Measurements from ENCODE around the gene NR2E3.

NR2E3 gene

DNA sequence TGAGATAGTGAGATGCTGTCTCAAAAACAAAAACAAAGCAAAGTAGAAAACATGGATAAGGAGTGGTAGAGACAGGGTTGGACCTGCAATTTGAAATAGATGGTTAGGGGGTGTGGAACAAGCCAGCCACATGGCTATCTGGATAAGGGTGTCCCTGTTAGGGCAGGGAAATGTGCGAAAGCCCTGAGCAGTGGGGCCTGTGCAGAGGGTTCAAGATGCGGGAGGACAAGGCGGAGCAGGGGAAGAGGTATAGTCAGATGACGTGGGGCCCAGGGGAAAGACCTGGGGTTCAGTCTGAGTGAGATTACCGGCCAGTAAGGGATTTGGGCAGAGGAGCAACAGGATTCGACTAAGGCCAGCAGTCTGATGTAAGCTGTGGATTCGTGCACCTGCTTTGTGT lies 18.4 kb upstream of the NR2E3 start:
- no peak for DNase-seq (ENCODE audit: low read depth)

DNA sequence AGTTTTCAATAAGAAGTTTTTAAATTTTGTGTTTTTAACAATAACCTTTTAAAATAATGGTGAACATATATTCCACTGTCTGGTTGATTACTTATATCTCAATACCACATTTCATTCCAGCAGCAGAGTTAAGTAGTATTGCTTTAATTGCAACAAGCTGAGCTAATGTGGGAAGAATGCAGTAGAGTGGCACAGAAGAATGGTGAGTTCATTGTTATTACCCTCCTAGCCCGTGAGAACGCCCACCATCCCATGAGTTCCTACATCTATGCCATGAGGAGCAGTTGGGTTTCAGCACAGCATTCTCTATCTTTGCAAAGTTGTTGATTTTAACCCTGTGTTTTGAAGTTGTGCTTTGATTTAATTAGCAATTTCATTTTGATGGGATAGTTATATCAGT lies 17.8 kb upstream of the NR2E3 start:
- no peak for DNase-seq (ENCODE audit: low read depth)

DNA sequence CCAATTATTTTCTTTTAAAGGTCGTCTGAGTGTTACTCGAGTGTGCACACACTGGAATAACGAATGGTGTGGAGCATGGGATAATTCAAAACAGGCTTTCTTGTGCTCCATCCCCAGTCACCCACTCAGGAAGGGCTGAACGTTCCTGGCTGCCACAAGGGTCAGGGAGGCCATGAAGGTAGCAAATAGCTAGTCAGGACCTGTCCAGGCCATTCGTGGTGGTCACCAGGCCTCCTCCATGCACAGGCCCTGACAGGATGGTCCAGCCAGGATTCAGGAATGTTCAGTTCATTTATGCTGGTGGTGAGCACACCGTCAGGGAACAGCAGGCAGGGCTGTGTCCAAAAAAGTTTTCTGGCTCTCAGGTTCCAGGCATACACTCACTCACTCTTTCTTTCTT lies 11.7 kb upstream of the NR2E3 start:
- DNase-seq (ENCODE audit: low read depth), result no peak

DNA sequence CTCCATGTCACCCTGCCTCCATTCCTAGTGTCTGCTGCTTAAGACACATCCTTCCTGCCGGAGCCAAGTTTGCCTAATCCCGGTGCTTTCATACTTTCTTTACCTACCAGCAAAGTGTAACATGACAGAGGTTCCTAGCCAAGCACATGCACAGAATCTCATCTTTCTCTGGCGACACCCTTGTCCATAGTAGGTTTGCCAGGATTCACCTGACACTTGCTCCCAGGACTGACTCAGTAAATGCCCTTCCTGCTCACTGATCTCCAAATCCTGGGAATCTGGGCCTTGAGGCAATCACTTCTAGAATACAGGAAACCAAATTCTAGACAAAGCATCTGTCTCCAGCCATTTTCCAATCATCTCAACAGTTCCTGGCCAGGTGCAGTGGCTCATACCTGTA lies 10.2 kb upstream of the NR2E3 start:
- no peak for DNase-seq (ENCODE audit: low read depth)

DNA sequence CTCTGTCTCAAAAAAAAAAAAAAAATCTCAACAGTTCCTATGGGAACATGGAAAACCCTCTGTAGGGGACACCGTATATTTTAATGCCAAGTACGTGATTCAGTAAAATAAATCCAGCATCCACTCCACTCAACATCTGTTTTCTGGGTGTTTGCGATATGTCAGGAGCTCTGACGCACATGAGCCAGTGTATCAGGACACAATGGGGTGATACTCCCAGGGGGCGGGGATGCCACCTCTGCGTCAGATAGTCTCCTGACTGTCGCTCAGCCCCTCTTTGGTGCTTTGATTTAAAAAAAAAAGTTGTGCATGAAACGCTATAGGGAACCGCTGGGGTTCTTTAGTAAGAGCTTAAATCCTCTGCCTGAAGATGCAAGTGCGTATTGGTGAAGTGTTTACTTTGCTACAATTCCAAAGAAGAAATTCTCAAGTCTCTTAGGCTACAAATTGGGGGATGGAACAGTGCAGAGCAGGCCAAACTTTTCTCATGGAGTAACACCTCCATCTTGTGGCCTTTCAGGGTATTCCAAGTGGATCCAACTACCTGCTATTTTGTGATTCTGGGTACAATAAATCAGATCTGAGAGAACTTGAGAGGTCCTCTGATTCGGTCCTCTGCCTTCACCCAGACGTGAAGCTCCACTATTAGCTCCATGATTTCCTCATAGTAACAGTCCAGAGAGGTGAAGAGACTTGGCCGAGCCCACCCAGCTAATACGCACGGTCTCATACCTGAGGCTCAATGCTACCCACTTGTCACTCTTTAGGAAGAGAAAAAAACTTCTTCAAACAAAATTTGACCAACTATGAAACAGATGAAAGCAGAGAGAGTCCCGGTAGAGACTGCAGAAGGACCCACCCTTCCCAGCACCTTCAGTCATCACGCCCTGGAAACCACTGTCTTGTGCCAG lies 9.3 kb upstream of the NR2E3 start:
- DNase-seq (ENCODE audit: low read depth), result peak; percentile 29

DNA sequence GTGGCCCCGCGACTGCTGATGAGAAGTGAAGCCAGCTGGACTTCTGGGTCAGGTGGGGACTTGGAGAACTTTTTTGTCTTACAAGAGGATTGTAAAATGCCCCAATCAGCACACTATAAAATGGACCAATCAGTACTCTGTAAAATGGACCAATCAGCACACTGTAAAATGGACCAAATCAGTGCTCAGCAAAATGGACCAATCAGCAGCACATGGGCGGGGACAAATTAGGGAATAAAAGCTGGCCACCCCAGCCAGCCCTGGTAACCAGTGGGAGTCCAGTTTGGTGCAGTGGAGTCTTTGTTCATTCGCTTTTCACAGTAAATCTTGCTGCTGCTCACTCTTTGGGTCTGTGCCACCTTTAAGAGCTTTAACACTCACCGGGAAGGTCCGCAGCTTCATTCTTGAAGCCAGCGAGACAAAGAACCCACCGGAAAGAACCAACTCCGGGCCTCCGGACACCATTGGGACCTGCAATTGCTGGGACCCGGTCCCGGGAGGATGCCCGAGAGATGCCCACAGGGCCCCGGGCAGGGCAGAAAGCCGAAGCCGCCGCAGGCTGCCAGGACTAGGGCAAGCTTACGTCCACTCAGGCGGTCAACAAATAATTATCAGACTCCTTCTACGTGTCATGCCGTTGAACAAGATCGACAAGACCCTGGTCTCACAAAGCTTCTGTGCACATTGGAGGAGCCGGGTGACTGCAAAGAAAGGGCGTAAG lies 8.3 kb upstream of the NR2E3 start:
- no peak for DNase-seq (ENCODE audit: low read depth)

DNA sequence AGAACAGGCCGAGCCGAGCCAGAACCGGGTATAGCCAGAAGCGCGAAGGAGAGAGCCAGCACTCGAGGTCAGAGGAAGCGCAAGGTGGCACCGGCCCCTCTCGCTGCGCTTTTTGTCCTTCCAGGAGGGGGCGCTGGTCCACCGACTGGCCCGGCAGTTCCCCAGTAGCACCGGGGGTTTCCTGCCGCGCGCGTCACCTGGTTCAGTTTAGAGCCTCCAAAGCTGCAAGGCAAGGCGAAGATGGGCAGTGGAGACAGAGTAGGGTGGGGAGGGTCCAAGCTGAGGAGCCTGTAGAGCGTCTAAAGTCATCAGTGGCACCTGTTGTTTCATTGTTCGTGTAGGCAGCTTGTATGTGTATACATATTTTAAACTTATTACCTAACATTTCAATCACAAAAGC lies 7.6 kb upstream of the NR2E3 start:
- no peak for DNase-seq (ENCODE audit: low read depth)

DNA sequence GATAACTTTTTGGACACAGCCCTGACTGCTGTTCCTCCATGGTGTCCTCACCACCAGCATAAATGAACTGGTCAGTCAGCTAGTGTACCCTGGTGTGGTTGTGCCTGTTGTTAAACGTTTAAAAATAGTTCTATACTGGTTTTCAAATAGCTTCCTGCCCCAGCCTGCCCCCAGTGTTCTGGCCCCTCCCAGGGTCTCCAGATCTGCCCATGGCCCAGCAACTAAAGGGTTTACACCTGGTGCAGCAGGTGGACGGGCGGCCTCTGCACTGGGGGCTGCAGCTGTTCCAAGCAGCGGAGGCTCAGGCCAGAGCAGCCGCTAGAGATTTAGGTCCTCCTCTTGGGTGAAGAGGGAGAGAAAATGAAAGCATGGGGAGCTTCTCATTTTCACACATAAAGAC lies 6.1 kb upstream of the NR2E3 start:
- no peak for DNase-seq (ENCODE audit: low read depth)

DNA sequence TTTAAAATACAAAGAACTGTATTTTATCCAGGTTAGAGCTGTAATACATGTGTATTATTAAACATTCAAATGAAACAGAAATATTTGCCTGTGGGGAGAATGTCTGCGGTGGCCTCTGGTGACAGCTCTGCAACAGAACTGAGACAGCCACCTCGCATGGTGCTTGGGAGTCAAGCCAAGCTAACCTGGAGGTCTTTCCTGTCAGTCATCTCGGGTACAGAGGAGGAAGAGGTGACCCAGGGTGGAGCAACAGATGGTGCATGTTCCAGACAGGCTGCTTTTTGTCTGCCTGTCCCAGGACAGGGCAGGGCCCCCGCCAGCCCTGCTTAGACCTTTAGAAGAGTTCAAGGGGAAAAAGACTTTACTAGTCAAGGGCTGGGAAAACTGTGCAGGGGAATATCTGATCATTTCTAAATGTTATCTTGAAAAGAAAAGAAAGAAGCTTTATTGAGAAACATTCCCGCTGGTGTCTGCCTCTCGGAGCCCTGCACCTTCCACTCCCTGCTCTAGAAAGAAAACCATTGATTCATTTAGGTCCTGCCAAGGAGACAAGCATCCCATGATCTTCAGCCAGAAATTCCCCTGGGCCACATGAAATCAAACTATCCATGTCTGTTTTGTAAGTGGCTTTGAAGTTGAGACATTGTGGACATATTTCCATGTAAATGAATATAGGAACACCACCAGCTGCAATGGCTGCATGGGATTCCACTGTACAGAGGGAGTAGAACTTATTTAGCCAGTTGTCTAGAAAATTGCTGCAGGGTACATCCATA lies 5.5 kb upstream of the NR2E3 start:
- no peak for DNase-seq (ENCODE audit: low read depth)

DNA sequence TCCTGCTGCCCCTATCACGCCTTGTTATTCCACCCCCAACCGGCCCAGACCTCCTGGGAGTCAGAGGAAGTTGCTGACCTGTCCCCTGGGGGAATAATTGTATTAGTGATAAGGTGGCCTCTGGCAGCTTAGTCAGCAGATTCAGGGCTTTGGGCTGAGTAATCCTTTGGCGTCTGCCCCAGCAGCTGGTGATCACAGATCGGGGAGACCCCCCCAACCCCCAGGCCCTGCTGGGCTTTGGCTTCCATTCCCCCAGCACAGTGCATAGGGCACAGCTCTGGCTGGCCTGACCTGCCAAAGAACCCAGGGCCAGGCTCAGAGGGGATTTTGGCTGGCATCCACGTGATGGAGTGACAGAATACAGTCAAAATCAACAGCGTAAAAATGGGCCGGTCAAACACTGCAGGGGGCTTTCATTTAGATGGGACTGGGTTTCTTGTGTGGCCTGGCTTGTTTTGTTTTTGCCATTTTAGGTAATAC lies 3.9 kb upstream of the NR2E3 start:
- DNase-seq (ENCODE audit: low read depth), result no peak

DNA sequence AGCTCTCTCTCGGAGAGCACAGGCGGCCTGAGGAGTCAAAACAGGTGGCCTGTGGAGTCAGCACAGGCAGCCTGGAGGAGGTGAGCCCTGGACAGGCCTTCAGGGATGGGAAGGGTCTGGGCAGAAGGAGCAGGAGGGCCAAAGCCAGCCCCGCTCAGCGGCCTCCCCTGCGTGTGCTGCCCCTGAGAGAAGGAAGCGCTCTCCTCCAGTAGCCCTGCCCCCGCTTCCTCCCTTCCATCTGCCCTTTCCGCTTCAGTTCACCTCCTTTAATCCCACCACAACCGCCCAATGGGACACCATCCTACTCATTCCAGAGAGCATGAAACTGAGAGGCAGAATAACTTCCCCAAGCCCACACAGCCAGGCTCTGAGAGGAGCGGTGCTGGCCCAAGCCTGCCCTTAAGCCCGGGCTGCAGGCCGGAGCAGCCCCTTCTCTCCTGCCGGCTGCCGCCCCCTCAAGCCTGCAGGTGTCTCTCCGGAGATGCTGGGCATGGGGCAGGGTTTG lies 3.2 kb upstream of the NR2E3 start:
- peak; percentile 31 for DNase-seq (ENCODE audit: low read depth)

DNA sequence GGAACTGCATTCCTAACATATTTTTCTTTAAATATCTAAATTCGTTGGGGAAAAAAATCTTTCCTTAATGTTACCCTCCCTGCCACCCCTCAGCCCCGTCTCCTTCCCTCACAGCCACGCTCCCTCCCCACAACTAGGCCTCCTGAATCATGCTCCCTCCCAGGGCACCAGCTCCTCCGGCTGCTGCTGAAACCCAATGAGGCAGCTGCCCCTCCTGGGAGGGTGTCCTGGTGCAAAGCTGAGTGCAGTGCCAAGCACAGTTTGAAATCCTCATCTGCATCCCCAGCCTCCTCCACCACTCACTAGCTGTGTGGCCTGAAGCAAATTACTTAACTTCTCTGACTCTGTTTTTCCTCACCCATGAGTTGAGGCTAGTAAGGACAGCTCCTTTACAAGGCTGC lies 2.7 kb upstream of the NR2E3 start:
- DNase-seq (ENCODE audit: low read depth), result no peak

DNA sequence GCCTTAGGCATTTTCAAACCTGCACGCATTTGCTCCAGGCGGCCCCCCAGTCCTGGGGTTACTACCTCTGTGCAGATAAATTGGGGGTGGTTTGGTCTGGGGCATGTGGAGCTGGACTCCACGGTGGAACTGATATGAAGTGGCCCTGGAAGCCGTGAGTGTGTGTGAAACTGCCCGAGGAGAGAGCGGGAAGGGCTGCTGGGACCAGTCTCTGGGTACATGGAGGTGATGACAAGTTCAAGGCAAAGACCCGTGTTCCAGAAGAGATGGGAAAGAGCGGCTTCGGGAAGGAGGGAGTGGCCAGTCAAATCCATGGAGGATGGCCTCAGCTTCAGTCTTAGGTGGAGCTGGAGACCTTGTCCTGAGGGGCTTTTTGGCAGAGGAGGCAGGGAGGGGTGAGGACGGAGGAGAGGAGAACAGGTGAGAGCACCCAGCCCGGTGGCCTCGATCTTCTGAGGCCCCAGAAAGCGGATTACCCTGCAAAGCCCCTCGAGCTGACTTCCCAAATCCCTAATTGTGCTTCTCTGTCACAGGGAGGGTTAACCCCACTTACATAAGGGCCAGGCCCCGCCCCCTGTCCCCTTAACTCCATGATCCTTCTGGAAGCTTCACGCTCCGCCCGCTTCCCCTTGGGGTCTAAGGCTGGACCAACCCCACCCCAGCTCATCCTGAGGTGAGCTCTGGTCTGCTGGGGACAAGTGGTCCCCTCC lies 1.9 kb upstream of the NR2E3 start:
- no peak for DNase-seq (ENCODE audit: low read depth)

DNA sequence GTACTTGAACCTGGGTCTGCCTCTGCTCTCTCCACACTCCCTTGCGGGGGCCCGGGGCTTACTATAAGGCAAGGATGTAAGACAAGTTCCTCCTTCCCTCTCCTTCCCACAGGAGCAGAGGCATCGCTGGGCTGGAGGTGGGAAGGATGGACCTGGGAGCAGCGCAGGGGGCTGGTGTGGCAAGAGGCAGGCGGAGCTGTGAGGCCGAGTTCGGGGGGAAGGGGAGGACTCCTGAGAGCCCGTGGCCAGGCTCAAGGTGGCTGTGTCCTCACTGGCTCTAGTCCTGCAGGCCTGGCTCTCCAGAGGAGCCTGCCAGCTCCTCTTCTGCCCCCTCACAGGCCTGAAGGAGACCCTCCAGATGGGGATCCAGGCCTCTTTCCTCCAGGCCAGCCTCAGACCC lies 1.0 kb upstream of the NR2E3 start:
- DNase-seq (ENCODE audit: low read depth), result no peak

DNA sequence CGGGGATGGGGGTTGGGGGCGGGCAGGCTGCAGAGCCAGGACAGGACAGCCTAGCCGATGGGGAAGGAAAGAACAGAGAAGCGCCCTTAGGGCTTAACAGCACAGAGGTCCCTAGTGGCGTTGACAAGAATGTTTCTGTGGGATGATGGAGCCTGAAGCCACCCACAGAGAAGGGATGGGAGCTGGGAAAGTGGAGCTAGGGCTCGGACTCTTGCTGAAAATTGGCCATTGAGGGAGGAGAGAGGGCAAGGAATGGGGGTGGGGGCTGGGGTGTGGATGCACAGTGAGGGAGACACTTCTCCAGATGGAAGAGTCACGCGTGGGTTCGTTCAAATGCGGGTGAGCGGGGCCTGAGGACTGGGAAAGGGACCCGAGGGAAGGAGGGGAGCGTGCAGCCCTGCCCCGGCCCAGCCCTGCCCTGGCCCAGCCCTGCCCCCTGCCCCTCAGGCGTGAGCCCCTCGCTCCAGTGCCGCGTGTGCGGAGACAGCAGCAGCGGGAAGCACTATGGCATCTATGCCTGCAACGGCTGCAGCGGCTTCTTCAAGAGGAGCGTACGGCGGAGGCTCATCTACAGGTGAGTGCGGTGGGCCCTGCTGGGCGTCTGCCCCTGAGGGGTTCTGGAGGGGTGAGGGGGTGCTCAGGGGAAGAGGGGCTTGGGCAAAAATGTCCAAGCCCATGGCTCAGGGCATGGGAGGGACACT lies 832 bp downstream of the NR2E3 start:
- DNase-seq (ENCODE audit: low read depth), result no peak

DNA sequence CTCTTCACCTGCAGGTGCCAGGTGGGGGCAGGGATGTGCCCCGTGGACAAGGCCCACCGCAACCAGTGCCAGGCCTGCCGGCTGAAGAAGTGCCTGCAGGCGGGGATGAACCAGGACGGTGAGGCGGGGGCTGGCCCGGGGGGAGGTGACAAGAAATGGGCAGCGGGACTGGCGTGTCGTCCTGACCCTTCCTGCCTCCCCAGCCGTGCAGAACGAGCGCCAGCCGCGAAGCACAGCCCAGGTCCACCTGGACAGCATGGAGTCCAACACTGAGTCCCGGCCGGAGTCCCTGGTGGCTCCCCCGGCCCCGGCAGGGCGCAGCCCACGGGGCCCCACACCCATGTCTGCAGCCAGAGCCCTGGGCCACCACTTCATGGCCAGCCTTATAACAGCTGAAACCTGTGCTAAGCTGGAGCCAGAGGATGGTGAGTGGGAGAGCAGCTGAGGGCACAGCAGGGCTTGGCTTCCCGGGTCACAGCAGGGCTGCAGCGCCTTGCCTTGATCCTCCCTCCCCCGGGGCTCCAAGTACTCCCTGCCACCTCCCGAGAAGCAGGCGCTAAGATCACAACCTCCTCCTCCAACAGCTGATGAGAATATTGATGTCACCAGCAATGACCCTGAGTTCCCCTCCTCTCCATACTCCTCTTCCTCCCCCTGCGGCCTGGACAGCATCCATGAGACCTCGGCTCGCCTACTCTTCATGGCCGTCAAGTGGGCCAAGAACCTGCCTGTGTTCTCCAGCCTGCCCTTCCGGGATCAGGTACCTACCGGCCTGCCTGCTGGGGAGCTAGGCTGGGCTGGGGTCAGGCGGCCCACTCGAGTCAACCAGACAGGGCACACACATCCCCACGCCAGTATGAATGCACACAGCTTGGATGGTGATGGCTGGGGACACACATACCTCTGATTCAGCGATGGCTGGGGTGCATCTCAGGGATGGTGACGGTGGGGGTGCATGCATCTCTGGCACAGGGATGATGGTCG lies 1.7 kb downstream of the NR2E3 start:
- DNase-seq (ENCODE audit: low read depth), result no peak

DNA sequence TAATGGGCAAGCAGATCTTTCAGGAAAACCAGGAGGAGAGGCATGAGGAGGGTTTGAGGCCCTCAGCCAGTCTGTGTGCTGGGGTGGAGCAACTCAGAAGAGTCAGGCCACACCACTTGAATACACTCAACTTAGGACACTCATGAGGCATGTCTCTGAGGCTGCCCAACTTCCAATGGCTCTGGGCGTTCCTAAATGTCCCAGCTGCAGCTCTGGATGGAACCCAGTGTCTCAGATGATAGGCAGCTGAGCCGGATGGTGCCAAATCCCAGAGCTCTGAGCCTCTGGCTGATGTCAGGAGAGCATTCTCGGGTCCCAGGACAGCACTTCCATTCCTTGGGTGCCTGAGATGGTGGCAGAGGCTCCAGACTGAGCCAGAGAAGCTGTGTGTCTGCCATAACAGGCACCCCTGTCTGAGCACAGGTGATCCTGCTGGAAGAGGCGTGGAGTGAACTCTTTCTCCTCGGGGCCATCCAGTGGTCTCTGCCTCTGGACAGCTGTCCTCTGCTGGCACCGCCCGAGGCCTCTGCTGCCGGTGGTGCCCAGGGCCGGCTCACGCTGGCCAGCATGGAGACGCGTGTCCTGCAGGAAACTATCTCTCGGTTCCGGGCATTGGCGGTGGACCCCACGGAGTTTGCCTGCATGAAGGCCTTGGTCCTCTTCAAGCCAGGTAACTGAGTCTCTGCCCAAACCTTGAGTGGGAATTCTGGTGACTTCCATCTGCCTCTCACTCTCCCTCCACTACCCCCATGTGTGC lies 2.8 kb downstream of the NR2E3 start:
- no peak for DNase-seq (ENCODE audit: low read depth)

DNA sequence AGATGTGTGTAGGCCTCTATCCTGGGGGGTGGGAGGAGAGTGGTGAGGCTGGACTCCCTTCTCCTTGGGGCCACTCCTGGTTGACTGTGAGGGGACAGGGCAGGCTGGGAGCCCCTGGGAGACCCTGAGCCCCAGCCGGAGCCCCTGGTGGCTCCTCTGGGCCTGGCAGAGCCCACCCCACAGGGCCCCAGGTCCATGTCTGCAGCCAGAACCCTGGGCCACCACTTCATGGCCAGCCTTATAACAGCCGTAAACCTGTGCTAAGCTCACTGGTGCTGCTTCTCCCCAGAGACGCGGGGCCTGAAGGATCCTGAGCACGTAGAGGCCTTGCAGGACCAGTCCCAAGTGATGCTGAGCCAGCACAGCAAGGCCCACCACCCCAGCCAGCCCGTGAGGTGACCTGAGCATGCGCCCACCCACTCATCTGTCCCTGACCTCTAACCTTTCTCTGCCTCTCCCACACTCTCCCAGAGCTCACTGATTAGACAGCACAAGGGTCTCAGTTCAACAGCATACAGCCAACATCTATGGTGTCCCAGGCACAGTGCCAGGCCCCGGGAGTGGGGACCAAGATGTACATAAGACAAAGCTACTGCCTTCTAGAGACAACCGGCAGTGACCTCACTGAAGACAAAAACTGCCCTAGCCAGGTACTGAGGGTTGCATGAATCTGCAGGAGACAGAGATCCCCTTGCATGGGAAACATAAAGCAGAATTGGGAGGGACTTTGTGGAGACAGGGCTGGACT lies 3.5 kb downstream of the NR2E3 start:
- DNase-seq (ENCODE audit: low read depth), result no peak

Data from CMK (cell line).